DMS53 treated with DMSO at 0.1 percent for 48 hours (cell line): Measurements from ENCODE around the gene FLT4.

Experiments
- DNase-seq: peaks from one replicate; lab custom pipeline; 2025; ENCODE audit not compliant: unreplicated experiment; lab: John Stamatoyannopoulos, UW

Gene FLT4

DNA sequence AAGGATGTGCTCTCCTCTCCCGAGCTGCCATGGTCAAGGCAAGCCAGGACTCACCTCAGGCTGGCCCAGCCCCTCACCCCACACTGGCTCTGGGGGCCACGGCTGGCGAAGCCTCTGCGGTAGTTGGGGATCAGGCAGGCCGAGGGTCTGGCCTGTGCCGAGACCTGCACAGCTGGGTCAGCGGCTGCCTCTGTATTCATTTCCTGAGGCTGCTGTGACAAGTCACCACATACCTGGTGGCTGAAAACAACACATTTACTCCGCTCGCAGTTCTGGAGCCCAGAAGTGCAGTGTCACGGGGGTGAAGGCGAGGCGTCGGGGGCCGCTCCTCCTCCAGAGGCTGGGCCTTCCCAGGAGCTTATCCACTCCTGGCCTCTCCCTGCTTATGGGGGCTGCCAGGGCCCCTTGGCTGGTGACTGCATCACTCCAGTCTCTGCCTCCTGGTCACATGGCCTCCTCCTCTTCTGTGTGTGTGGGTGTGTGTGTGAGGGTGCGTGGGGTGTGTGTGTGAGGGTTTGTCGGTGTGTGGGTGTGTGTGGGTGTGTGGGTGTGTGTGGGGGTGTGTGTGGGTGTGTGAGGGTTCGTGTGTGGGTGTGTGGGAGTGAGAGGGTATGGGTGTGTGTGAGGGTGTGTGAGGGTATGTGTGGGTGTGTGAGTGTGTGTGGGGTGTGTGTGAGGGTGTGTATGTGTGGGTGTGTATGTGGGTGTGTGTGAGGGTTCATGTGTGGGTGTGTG, 54.9 kb downstream of the FLT4 start:
- no peak for DNase-seq

DNA sequence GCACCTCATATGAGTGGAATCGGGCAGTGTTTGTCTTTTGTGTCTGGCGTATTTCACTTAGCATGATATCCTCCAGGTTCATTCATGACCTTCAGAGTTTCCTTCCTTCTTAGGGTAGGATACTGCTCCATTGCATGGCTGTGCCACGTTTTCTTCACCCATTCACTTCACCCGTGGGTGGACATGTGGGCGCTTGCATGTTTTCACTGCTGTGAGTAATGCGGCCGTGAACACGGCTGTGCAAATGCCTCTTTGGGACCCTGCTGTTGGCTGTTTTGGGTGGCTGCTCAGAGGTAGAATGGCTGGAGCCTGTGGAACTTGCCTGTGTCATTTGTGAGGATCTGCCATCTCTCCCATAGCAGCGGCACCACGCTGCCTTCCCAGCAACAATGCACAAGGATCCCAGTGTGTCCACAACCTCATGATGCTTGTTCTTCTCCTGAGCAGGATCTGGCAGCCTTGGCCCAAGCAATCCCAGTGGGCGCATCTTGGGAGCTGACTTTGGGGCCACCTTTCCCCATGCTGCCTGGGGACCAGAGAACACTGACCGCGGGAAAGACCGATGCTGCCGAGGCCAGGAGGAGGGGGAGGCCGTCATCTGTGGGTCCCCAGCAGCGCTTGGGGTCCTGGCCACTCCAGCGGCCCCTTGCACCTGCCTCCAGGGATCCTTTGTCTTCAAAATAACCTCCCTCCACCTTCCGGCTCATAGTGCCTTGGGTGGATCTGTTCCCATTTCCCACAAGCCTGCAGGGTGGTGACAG, 55.8 kb downstream of the FLT4 start:
- DNase-seq, result no peak

DNA sequence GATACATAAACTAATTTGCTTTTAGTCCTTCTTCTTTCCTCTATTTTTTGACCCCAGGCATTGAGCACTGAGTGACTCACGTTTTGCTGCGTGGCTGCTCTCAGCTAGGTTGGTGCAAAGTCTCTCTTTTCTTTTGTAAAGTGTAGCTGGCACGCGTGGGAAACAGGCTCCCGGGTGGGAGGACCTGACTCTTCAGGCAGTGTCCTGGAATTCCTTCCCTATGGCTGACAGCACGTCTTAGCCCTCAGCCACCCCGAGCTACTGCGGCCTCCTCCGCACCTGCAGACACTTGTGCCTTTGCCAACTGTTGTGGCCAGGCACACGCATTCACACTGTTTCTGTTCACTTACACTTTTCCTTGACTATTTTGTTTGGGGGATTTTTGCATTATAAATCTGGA, 57.2 kb downstream of the FLT4 start:
- DNase-seq, result no peak

DNA sequence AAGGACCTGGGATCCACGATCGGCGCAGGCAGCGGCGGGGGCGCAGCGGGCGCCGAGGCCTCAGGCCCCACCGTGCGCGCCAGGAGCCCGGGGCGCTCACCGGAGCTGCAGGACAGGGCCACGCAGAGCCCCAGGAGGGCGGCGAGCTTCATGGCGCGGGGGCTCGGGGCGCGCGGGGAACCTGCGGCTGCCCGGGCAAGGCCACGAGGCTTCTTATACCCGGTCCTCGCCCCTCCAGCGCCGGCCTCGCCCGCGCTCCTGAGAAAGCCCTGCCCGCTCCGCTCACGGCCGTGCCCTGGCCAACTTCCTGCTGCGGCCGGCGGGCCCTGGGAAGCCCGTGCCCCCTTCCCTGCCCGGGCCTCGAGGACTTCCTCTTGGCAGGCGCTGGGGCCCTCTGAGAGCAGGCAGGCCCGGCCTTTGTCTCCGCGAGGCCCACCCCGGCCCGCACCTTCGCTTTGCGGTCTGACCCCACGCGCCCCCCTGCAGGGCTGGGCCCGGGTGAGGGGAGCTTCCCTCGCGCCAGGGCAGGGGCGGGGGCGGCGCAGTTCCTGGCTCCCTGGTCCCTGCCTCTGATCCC, 58.0 kb downstream of the FLT4 start, which contains the start of gene SCGB3A1:
TSS of gene SCGB3A1 (minus strand) at position 189 of the 577 bp plus-strand sequence. CDS start at position 152, 37 bp downstream.
- no peak for DNase-seq

DNA sequence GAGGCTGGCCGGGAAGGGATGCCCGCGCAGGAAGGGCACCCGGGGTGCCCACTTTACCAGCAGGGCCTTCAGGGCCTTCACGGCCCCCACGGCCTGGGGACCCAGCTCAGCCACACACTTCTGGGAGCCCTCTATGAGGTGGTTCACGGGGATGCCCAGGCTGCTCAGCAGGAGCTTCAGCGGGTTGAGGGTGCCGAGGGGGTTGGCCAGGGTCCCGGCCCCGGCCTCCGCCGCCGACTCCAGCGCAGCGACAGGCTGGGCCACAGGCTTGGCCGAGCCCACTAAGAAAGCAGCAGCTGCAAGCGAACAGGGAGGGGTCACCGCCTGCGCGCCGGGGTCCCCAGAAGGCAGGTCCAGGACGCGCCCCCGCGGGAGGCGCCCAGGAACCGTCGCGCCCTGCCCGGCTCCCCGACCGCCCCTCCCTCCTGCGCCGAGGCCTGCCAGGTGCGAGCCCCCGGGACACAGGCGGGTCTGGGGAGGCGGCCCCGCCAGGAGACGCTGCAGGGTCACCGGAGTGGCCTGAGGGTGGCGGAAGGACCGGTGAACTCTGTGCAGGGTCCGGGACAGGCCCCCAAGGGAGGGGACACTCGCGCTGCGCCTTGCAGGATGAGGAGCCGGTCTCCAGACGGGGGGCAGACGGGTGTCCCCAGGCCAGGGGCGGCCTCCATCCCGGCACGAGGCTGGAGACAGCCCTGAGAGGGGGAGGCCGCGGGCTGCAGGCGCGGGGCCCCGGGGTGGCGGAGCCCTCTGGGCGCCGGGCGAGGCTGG, 58.7 kb downstream of the FLT4 start:
- no peak for DNase-seq

DNA sequence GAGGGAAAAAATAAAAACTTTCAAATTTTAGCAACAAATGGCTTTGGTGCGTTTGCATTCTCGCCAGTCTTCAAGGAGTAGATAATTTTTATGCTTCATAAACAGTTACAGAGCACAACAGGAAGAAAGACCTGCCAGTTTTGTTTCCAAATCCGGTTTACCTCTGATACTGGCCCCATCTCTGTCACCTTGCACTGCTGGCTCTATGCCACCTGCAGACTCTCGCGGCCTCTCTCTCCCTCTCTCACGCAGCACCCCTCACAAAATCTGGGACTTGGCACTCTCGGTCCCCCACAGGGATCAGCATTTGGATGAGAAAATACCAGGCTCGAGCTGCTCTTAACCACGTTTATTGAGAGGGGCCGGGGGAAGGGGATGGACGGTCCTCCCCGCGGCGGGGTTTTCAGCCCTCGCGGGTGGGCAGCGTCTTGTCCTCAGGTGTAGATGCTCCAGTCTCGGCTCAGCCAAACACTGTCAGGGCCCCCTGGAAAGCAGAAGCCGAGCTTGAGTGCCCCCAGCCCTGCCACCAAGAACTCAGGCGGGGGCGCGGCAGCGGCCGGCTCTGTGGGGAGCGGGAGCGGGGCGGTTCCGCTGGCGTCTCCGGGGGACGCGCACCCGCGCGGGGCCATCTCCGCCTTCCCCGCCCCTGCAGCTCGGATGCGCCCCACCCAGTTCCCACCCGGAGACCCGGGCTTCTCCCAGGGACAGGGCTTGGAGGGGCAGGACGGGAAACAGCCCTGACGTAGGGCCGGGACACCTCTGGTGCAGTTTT, 59.4 kb downstream of the FLT4 start:
- no peak for DNase-seq

DNA sequence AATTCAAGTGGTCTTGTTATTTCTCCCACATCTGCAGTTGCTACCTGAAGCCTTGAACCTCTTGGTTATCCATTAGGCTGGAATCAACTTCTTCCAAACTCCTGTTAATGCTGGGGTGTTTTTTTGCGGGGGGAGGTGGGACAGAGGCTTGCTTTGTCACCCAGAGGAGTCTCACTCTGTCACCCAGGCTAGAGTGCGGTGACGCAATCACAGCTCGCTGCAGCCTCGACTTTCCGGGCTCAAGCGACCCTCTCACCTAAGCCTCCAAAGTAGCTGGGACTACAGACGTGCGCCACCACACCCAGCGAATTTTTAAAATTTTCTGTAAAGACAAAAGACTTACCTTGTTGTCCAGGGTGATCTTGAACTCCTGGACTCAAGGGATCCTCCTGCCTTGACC, 62.5 kb downstream of the FLT4 start:
- DNase-seq, result no peak

DNA sequence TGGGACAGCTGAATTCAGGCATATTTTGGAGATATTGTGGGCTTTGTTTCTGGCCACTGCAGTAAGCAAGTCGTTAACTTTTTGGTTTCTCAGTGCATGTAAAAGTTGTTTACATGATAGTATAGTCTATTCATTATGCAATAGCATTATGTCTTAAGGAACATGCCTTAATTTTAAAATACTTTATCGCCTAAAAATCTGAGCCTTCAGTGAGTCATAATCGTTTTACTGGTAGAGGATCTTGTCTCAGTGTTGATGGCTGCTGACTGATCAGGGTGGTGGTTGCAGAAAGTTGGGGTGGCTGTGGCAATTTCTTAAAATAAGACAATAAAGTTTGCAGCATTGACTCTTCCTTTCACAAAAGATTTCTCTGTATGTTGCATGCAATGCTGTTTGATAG, 63.2 kb downstream of the FLT4 start:
- DNase-seq, result no peak

DNA sequence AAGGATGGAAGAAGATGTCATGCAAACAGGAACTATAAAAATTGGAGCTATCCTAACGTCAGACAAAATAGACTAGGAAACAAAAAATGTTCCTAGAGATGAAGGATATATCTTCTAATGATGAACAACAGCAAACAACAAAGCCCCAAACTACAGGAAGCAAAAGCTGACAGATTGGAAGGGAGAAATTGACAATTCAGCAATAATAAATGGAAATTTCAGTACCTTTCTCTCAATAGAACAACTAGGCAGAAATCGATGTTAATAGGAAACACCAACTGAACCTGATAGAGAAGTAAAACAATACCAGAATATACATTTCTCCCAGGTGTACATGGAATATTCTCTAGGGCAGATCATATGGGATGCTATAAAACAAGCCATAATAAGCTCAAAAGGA, 65.7 kb downstream of the FLT4 start:
- no peak for DNase-seq

DNA sequence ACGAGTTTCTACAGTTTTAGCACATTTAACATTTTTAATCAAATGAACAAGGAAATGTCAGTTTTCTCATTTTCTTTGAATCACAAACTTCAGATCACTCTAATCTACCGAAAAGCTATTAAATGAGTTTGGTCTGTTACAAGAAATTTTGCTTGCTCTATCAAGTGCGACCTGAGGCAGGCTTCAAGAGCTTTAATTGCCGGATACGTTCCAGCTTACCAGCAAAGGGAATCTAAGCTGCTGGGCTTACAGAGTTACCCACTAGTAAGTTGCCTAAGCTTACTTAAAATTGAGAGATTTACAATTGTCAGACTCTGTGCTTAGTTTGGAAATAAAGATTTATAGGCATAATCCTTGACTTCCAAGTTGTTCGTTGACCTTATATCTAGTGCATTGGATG, 68.7 kb downstream of the FLT4 start:
- no peak for DNase-seq

DNA sequence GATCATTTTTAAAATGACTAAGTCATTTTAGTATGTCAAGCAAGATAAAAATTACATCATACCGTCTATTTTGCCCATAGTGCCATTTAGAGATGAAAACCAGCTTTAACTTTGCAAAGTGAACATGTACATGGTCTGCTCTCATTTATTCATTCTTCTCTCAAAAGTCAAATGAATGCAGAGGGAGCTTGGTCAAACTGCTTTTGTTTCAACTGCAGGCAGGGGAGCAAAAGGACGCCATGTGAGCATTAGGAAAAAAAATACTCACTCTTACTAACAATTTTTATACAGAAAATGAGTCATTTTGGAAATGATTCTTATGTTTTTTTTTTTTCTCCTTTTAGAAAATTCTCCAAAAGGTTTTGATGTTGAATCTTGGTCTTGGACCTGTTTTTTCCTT, 73.8 kb downstream of the FLT4 start:
- no peak for DNase-seq

DNA sequence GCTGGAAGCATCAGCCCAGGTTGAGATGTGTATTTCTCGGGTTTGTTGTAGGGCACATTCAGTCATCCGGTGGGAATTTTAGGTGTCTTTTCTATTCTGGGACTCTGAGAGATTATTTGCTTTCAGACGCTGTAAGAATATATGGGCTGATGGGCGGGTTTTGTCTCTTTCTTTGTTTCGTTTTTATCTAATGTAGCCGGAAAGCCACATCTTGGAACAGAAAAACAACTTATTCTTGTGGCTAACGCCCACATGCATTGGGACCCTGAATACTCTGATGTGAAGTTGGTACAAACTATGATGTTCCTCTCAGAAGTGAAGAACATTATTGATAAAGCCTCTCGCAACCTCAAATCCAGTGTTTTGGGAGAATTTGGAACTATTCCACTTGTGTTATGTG, 80.5 kb downstream of the FLT4 start:
- DNase-seq, result no peak

DNA sequence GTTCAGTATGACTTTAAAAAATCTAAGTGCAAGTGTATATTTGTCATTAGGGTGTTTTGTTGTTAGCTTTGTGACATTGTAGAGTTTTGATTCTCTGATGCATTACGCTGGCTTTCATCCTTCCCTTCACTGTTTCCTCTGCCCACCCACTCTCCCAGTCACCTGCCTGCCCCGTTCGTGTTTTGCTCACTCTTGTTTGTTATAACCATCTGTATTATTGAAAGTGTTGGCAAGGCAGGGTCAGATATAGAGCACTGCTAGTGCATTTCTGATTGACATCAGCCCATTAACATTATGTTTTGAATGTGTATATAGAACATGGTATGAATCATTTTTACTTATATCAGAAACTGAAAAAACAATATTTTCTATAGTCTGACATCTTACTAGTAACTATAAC, 85.4 kb downstream of the FLT4 start:
- no peak for DNase-seq

DNA sequence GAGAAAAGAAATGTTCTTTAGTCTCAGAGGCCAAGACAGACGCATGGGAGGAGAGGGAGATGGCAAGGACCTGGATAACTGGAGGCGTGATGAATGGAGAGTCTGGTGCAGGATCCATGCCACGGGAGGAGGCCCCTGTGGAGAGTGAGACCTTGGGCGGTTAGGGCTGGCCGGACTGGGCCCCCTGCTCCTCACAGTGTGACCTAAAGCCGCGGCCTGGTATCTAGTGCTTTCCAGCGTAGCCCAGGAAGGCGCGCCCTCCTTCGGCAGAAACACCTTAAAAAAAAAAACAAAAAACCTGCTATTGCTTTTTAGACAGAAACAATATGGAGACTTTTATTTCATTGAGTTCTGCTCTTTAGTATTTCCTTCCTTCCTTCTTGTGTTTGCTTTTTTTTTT, 91.2 kb downstream of the FLT4 start:
- no peak for DNase-seq

DNA sequence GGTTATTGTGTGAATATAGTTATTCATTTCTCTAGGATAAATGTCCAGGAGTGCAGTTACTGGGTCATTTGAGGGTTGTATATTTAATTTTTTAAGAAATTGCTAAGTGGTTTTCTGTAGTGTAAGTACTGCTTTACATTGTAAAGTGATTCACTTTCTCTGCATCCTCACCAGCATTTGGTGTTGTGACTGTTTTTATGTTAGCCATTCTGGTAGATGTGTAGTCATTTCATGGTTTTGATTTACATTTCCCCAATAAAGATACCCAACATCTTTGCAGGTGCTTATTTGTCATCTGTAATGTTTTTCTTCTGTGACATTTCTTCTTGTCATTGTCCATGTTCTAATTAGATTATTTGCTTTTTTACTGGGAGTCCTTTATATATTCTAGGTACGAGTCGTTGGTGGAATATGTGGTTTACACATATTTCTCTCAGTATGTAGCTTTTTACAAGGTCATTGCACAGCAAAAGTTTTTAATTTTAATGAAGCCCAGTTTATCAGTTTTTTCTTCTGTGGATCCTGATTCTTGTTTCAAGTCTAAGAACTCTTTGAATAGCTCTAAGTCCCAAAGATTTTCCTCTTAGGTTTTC, 92.1 kb downstream of the FLT4 start:
- DNase-seq, result no peak

DNA sequence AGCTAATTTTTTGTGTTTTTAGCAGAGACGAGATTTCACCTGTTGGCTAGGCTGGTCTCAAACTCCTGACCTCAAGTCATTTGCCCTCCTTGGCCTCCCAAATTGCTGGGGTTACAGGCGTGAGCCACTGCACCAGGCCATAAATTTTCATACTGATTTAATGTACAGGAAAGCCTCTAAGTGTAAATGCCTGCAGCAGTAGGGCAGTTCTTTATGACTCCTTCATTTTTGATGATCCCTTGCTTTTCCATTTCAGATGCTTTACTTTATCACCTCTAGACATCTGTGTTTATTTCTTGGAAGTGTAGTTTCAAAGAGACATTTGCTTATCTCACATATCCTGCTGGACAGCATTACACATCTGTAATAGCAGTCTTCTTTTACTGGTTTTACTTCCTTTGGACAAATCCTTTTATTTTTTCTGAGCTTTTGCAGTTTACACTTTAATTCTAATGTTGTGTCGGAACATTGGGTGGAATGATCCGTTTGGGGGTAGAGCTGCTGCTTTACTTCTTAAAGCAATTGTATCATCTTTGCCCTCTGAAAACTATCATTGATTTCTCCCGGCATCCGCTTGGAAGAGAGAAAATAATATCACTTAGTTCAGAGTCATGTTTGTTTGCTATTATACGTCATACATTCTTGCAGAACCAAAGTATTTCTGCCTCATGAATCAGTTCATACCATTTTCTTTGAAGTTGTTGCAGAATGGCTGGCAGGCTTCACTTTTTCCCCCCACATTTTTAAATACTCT, 94.1 kb downstream of the FLT4 start:
- no peak for DNase-seq

DNA sequence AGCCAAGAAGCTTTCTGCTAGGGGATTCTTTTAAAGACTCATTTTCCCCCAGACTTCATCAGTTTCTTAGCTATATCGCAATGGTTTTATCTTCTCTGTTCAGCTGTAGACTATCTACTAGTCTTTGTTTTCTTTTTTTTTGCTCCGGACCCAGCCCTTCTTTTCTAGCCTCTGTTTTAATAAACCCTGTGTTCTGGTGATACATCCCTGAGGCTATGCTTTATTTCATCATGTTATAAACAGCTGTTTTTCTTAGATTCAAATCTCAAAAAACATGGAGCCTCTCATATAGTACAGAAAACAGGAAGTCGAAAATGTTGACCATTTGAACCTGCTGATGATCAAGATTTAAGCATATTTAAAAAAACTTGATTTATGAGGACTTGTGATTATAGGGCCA, 95.9 kb downstream of the FLT4 start:
- no peak for DNase-seq
